BLaER1 treated with 17β-estradiol and CSF1 and Interleukin-3, amounts not matched to agents 10 nM and 100 nM (cell line): ENCODE data around the gene MAP4K3.

Source experiments
- H3K27ac ChIP-seq, 11 experiments: shearing (Covaris generic); formaldehyde crosslinking; 2 replicates each; pipeline ENCODE4 v1.8.1; 2022
- H3K27me3 ChIP-seq, 11 experiments: shearing (Covaris generic); formaldehyde crosslinking; 2 replicates each; pipeline ENCODE4 v1.8.1; 2022
- H3K36me3 ChIP-seq, 11 experiments: shearing (Covaris generic); formaldehyde crosslinking; 2 replicates each; pipeline ENCODE4 v1.8.1; 2022
- H3K4me1 ChIP-seq, 10 experiments: shearing (Covaris generic); formaldehyde crosslinking; 2 replicates each; pipeline ENCODE4 v1.8.1; 2022
- H3K4me2 ChIP-seq, 11 experiments: shearing (Covaris generic); formaldehyde crosslinking; 2 replicates each; pipeline ENCODE4 v1.8.1; 2022
- H3K4me3 ChIP-seq, 10 experiments: shearing (Covaris generic); formaldehyde crosslinking; 2 replicates each; pipeline ENCODE4 v1.8.1; 2022
- H3K9ac ChIP-seq, 11 experiments: shearing (Covaris generic); formaldehyde crosslinking; 2 replicates each; pipeline ENCODE4 v1.8.1; 2022
- H3K9me3 ChIP-seq, 11 experiments: shearing (Covaris generic); formaldehyde crosslinking; replicated peaks in 1 of 11; 2 replicates each; pipeline ENCODE4 v1.8.1; 2022
- H4K20me1 ChIP-seq, 11 experiments: shearing (Covaris generic); formaldehyde crosslinking; 2 replicates each; pipeline ENCODE4 v1.8.1; 2022
- Cebpa-rat ChIP-seq, 11 experiments: shearing (Covaris generic); IDR thresholded peaks; 2 replicates each; pipeline ENCODE4 v1.8.1; 2022

The MAP4K3 gene

DNA sequence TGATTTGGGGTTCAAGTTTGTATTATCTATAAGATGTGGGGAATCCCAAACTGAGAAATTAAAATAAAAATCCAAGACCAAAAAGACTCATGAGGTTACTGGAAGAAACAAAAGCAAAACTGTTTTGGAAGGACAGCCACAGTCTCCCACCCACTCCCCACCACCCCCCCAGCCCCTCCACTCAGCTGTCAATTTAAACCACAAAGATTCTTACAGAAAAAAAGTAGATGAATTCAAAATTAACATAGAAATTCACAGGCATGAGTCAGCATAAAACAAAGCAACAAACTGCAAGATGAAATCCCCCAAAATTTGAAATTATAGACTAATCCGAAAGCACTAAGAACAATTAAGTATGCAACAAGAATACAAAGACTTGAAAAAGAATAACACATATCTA, 12.1 kb downstream of the MAP4K3 start:
- Histone ChIP-seq H3K9ac (peak overlapping the region in 1 of 11 experiments; percentile 25; a peak in 1 of 22 replicates), H3K36me3 (peaks cover 0 to 7% (median 0%) of the 10 kb centered on the region in 11 experiments; a peak in 3 of 22 replicates), H3K27me3 (no peaks in the 10 kb centered on the region), H3K4me1 (peaks cover 0 to 10% (median 2%) of the 10 kb centered on the region in 10 experiments; a peak in 4 of 20 replicates), H3K9me3 (peaks cover 0 to 16% (median 2%) of the 10 kb centered on the region in 11 experiments; a peak in 2 of 22 replicates), H3K4me2 (peak overlapping the region in 1 of 11 experiments; percentile 16; a peak in 2 of 22 replicates), H3K4me3 (no peak overlapping the region), H3K27ac (peak overlapping the region in 4 of 11 experiments; percentile 7 to 68 (median 32); a peak in 4 of 22 replicates), H4K20me1 (peaks cover 0 to 48% (median under 1%) of the 10 kb centered on the region in 11 experiments; a peak in 8 of 22 replicates)
- no peak for TF ChIP-seq Cebpa-rat (IDR thresholded peaks at IDR 0.05)

GRCh38 chr2:39422700-39423099, 14.4 kb downstream of the MAP4K3 start:
- no peak overlapping the region for H3K9ac ChIP-seq
- no peak for TF ChIP-seq Cebpa-rat (IDR thresholded peaks at IDR 0.05)
- peaks cover 0 to 59% (median 4%) of the 10 kb centered on the region in 11 experiments; a peak in 8 of 22 replicates for H4K20me1 ChIP-seq
- no peaks in the 10 kb centered on the region for H3K36me3 ChIP-seq
- H3K4me2 ChIP-seq, result no peak overlapping the region
- H3K27ac ChIP-seq, result no peak overlapping the region
- no peak overlapping the region for H3K4me3 ChIP-seq
- no peaks in the 10 kb centered on the region for H3K27me3 ChIP-seq
- H3K4me1 ChIP-seq, result peaks cover 0 to 10% (median 2%) of the 10 kb centered on the region in 10 experiments; a peak in 4 of 20 replicates
- H3K9me3 ChIP-seq, result peaks cover 0 to 16% (median 4%) of the 10 kb centered on the region in 11 experiments; a peak in 2 of 22 replicates

- peaks cover 0 to 69% (median 8%) of the 10 kb centered on the region in 11 experiments; a peak in 8 of 22 replicates for H4K20me1 ChIP-seq
- H3K4me2 ChIP-seq, result no peak overlapping the region
- H3K27me3 ChIP-seq, result no peaks in the 10 kb centered on the region
- H3K4me3 ChIP-seq, result no peak overlapping the region
- H3K27ac ChIP-seq, result no peak overlapping the region
- peaks cover 0 to 10% (median 2%) of the 10 kb centered on the region in 10 experiments; a peak in 4 of 20 replicates for H3K4me1 ChIP-seq
- no peak for TF ChIP-seq Cebpa-rat (IDR thresholded peaks at IDR 0.05)
- peaks cover 0 to 16% (median 5%) of the 10 kb centered on the region in 11 experiments; a peak in 2 of 22 replicates for H3K9me3 ChIP-seq
- H3K9ac ChIP-seq, result no peak overlapping the region
- no peaks in the 10 kb centered on the region for H3K36me3 ChIP-seq
Observed at GRCh38 chr2:39421354-39421753, 15.7 kb downstream of the MAP4K3 start.

- Histone ChIP-seq H3K4me2 (no peak overlapping the region), H4K20me1 (peaks cover 0 to 75% (median 6%) of the 10 kb centered on the region in 11 experiments; a peak in 8 of 22 replicates), H3K36me3 (no peaks in the 10 kb centered on the region), H3K27me3 (no peaks in the 10 kb centered on the region), H3K4me1 (peaks cover 0 to 6% (median 0%) of the 10 kb centered on the region in 10 experiments; a peak in 2 of 20 replicates), H3K27ac (no peak overlapping the region), H3K4me3 (no peak overlapping the region), H3K9ac (no peak overlapping the region), H3K9me3 (peaks cover 0 to 16% (median 5%) of the 10 kb centered on the region in 11 experiments; a peak in 2 of 22 replicates)
- TF ChIP-seq Cebpa-rat (IDR thresholded peaks at IDR 0.05), result no peak
Observed at GRCh38 chr2:39419282-39420223, 17.5 kb downstream of the MAP4K3 start.

- Histone ChIP-seq H3K4me2 (no peak overlapping the region), H3K9me3 (peaks cover 0 to 16% (median 5%) of the 10 kb centered on the region in 11 experiments; a peak in 2 of 22 replicates), H4K20me1 (peaks cover 0 to 77% (median 9%) of the 10 kb centered on the region in 11 experiments; a peak in 9 of 22 replicates), H3K27me3 (no peaks in the 10 kb centered on the region), H3K4me1 (peaks cover 0 to 6% (median 0%) of the 10 kb centered on the region in 10 experiments; a peak in 3 of 20 replicates), H3K36me3 (no peaks in the 10 kb centered on the region), H3K27ac (no peak overlapping the region), H3K9ac (no peak overlapping the region), H3K4me3 (no peak overlapping the region)
- no peak for TF ChIP-seq Cebpa-rat (IDR thresholded peaks at IDR 0.05)
Observed at GRCh38 chr2:39418491-39418890, 18.6 kb downstream of the MAP4K3 start.

GRCh38 chr2:39416140-39416539, 20.9 kb downstream of the MAP4K3 start:
- Histone ChIP-seq H3K9ac (no peak overlapping the region), H3K4me2 (no peak overlapping the region), H3K27ac (no peak overlapping the region), H4K20me1 (peaks cover 0 to 60% (median 9%) of the 10 kb centered on the region in 11 experiments; a peak in 9 of 22 replicates), H3K4me1 (peaks cover 4 to 16% (median 8%) of the 10 kb centered on the region in 10 experiments; a peak in 18 of 20 replicates), H3K4me3 (no peak overlapping the region), H3K36me3 (no peaks in the 10 kb centered on the region; a peak in 1 of 22 replicates), H3K27me3 (no peaks in the 10 kb centered on the region), H3K9me3 (peaks cover 0 to 12% (median 0%) of the 10 kb centered on the region in 11 experiments; a peak in 1 of 22 replicates)
- no peak for TF ChIP-seq Cebpa-rat (IDR thresholded peaks at IDR 0.05)

GRCh38 chr2:39413063-39413737, 23.9 kb downstream of the MAP4K3 start:
- Histone ChIP-seq H3K9ac (no peak overlapping the region), H3K27me3 (no peaks in the 10 kb centered on the region), H3K4me3 (no peak overlapping the region), H3K27ac (no peak overlapping the region), H3K9me3 (0 out of 22 replicates have a peak, but pooled peaks cover 0 to 12% (median 0%) of the 10 kb centered on the region in 11 experiments), H4K20me1 (peaks cover 0 to 57% (median 13%) of the 10 kb centered on the region in 11 experiments; a peak in 9 of 22 replicates), H3K4me2 (peak overlapping the region in 2 of 11 experiments; percentile 21 to 22; a peak in 1 of 22 replicates), H3K4me1 (peaks cover 26 to 42% (median 35%) of the 10 kb centered on the region in 10 experiments), H3K36me3 (no peaks in the 10 kb centered on the region; a peak in 1 of 22 replicates)
- no peak for TF ChIP-seq Cebpa-rat (IDR thresholded peaks at IDR 0.05)

- H3K9me3 ChIP-seq, result 0 out of 22 replicates have a peak, but pooled peaks cover 0 to 5% (median 0%) of the 10 kb centered on the region in 11 experiments
- peak overlapping the region in 4 of 11 experiments; percentile 1 to 46 (median 25); a peak in 5 of 22 replicates for H3K27ac ChIP-seq
Observed at GRCh38 chr2:39411181-39411944, 25.7 kb downstream of the MAP4K3 start.

More at GRCh38 chr2:39411181-39411944, 25.7 kb downstream of the MAP4K3 start:
- H3K27me3 ChIP-seq, result no peaks in the 10 kb centered on the region
- H3K4me2 ChIP-seq, result peak overlapping the region in 10 of 11 experiments; percentile 1 to 62 (median 34); a peak in 14 of 22 replicates
- H3K9ac ChIP-seq, result no peak overlapping the region
- no peaks in the 10 kb centered on the region; a peak in 1 of 22 replicates for H3K36me3 ChIP-seq
- peaks cover 28 to 54% (median 37%) of the 10 kb centered on the region in 10 experiments for H3K4me1 ChIP-seq
- peaks cover 0 to 55% (median 17%) of the 10 kb centered on the region in 11 experiments; a peak in 11 of 22 replicates for H4K20me1 ChIP-seq
- TF ChIP-seq Cebpa-rat (IDR thresholded peaks at IDR 0.05), result no peak
- H3K4me3 ChIP-seq, result no peak overlapping the region
